PC-3 (cell line): ENCODE measurements around the gene DEFB126. TPM values are rescaled to one million over a fixed set of nuclear protein-coding genes. Genes with fewer than 3 reads are reported as not detected.
A peak's percentile ranks its signal among the peaks of the same experiment; 100 is the strongest.
"Not testable (repeated sequence)": the region's sequence is repeated elsewhere in the genome, so short reads cannot be mapped to it uniquely, and the experiment has no call there.

ENCODE experiments used
- ATAC-seq: fragments of 200-7000 bp; cut with Tn5 transposase; 2 replicates; pipeline ENCODE4 v1.9.1; 2020; ENCODE audit warnings: mild to moderate bottlenecking, moderate library complexity
- Bru-seq: library from RNA; stranded (reverse); fragments of 400-500 nt; gene quantifications from one replicate; lab custom pipeline; 2021; lab: Mats Ljungman, UMichigan
- BruChase-seq, 2 experiments: library from RNA; stranded (reverse); fragments of 400-500 nt; gene quantifications; one replicate each; lab custom pipeline; 2021; lab: Mats Ljungman, UMichigan
- BruUV-seq: library from RNA; stranded (reverse); fragments of 400-500 nt; replicated peaks from 2 replicates; lab custom pipeline; 2021; lab: Mats Ljungman, UMichigan
- CTCF ChIA-PET: fragments of 300-600 bp; sonication (Branson Sonifier 250); formaldehyde crosslinking; loops from one replicate; lab custom pipeline; 2022; ENCODE audit warnings: antibody characterized with exemption; lab: Charles Lee
- POLR2A ChIA-PET: fragments of 300-600 bp; sonication (Branson Sonifier 250); formaldehyde crosslinking; loops from one replicate; lab custom pipeline; 2022; ENCODE audit warnings: antibody characterized with exemption; ENCODE audit not compliant: unreplicated experiment; lab: Charles Lee
- DNase-seq: peaks from one replicate; pipeline ENCODE4 v3.0.0-alpha.2; 2015
- H2AFZ ChIP-seq: fragments of 300-600 bp; sonication (generic); 2 replicates; pipeline ENCODE4 v1.6.0; 2016; ENCODE audit warnings: antibody characterized with exemption, low read length
- H3F3A ChIP-seq: fragments of 300-600 bp; sonication (generic); one replicate; pipeline ENCODE4 v1.6.0; 2017; ENCODE audit warnings: antibody characterized with exemption, low read length, control low read depth, mild to moderate bottlenecking; ENCODE audit not compliant: unreplicated experiment
- H3K27ac ChIP-seq: fragments of 300-600 bp; sonication (generic); 2 replicates; pipeline ENCODE4 v1.5.1; 2016; ENCODE audit warnings: mild to moderate bottlenecking, low read length
- H3K27me3 ChIP-seq: fragments of 300-600 bp; sonication (generic); 2 replicates; pipeline ENCODE4 v1.6.1; 2016; ENCODE audit warnings: low read length, mixed read lengths
- H3K36me3 ChIP-seq: fragments of 300-600 bp; sonication (generic); 2 replicates; pipeline ENCODE4 v1.6.1; 2016; ENCODE audit warnings: low read depth, mixed run types, low read length, mixed read lengths
- H3K4me1 ChIP-seq: fragments of 300-600 bp; sonication (generic); 2 replicates; pipeline ENCODE4 v1.5.1; 2016; ENCODE audit warnings: low read length; ENCODE audit not compliant: insufficient read depth
- H3K4me2 ChIP-seq: fragments of 300-600 bp; sonication (generic); 2 replicates; pipeline ENCODE4 v1.6.0; 2016; ENCODE audit warnings: low read length
- H3K4me3 ChIP-seq: fragments of 300-600 bp; sonication (generic); 2 replicates; pipeline ENCODE4 v1.5.1; 2016; ENCODE audit warnings: mild to moderate bottlenecking, low read length, mixed read lengths
- H3K79me2 ChIP-seq: fragments of 300-600 bp; sonication (generic); 2 replicates; pipeline ENCODE4 v1.6.1; 2017; ENCODE audit warnings: low read length, mixed read lengths
- H3K9ac ChIP-seq: fragments of 300-600 bp; sonication (generic); 2 replicates; pipeline ENCODE4 v1.6.0; 2016; ENCODE audit warnings: mild to moderate bottlenecking, low read length
- H3K9me2 ChIP-seq: fragments of 300-600 bp; sonication (generic); replicated peaks from 2 replicates; pipeline ENCODE4 v1.6.1; 2016; ENCODE audit warnings: mixed run types, low read length, mixed read lengths
- H3K9me3 ChIP-seq: fragments of 300-600 bp; sonication (generic); 2 replicates; pipeline ENCODE4 v1.6.1; 2016; ENCODE audit warnings: low read length, mixed read lengths
- H4K20me1 ChIP-seq: fragments of 300-600 bp; sonication (generic); 2 replicates; pipeline ENCODE4 v1.6.1; 2016; ENCODE audit warnings: low read length, mixed read lengths
- CTCF ChIP-seq: fragments of 300-600 bp; sonication (generic); conservative IDR thresholded peaks from 2 replicates; pipeline ENCODE4 v1.5.1; 2017; ENCODE audit warnings: antibody characterized with exemption, low read depth, mild to moderate bottlenecking, low read length
- EZH2 ChIP-seq: fragments of 300-600 bp; sonication (generic); IDR thresholded peaks from one replicate; pipeline ENCODE4 v1.6.1; 2017; ENCODE audit warnings: antibody characterized with exemption, mild to moderate bottlenecking, low read length; ENCODE audit not compliant: unreplicated experiment
- EZH2phosphoT487 ChIP-seq: fragments of 300-600 bp; sonication (generic); IDR thresholded peaks from 2 replicates; pipeline ENCODE4 v1.6.1; 2018; ENCODE audit warnings: mild to moderate bottlenecking, antibody characterized with exemption, low read length, borderline replicate concordance
- intact Hi-C: fragments of 100-400 bp; cut with micrococcal nuclease; formaldehyde crosslinking; loops from 2 replicates; pipeline ENCODE4 v1.9.0; 2023
- long read RNA-seq: library from polyadenylated mRNA; unstranded; transcript quantifications from one replicate; pipeline ENCODE4 v2.0.0, GENCODE V29; 2021; ENCODE audit not compliant: unreplicated experiment
- total RNA-seq: library from RNA; depleted of rRNA; stranded (reverse); fragments of >200 nt; gene quantifications from 2 replicates; pipeline ENCODE4 v1.2.3, GENCODE V29; 2014; rRNA removed

The DEFB126 gene
- total RNA-seq (not detected in 2 replicates), Bru-seq, nascent RNA (not detected), BruChase-seq, experiment 1, labeled RNA remaining after a 6-hour chase (not detected), BruChase-seq, experiment 2, labeled RNA remaining after a 2-hour chase (percentile 8 among the genes with signal in this experiment)
- long read RNA-seq: 0 reads

- ChIA-PET POLR2A (no interaction called here), CTCF (no interaction called here)
- Histone ChIP-seq H3K4me1 (no peaks in the 10 kb centered on the region), H3K9me3 (no peaks in the 10 kb centered on the region), H3K4me2 (no peak within 1 kb of the TSS), H3K27me3 (peaks cover 62% of the 10 kb centered on the region), H3K4me3 (no peak within 1 kb of the TSS), H3K9ac (no peak within 1 kb of the TSS), H2AFZ (no peak within 1 kb of the TSS), H3K27ac (no peak within 1 kb of the TSS), H3K9me2 (no peaks in the 10 kb centered on the region), H3F3A (no peaks in the 10 kb centered on the region), H3K79me2 (no peaks in the 10 kb centered on the region), H4K20me1 (no peaks in the 10 kb centered on the region), H3K36me3 (no peaks in the 10 kb centered on the region)
- no TSS peak for BruUV-seq
- TF ChIP-seq EZH2 (no peak), EZH2phosphoT487 (no peak), CTCF (no peak)
- intact Hi-C loops: no loop called here
- no peak for ATAC-seq
- DNase-seq: no peak
Observed at GRCh38 chr20:142290-142689, at the start of gene DEFB126. DEFB126 (plus strand) TSS chr20:142590; CDS start chr20:142629, 39 bp downstream.

DNA sequence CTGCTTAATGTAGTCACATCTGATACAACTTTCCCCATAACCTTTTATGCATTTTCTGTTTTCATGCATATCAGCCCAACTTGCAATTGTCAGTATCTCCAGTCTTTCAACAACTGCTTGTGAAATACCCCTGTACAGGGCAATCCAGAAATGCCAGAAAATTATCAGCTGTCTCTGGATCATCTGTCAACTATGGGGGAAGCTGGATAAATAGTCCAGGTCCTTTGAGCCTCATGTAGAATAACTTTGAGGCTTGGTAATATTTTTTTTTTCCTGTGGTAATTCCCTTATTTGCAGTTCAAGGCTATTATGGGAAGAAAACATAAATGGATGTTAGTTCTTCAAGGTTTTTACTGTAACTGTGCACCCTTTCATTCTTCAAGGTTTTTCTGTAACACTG lies 48.7 kb upstream of the DEFB126 start:
- H2AFZ ChIP-seq: no peak overlapping the region
- no peak for DNase-seq
- H3K36me3 ChIP-seq: no peaks in the 10 kb centered on the region
- intact Hi-C loops: no loop called here
- H3K9ac ChIP-seq: no peak overlapping the region
- no peak overlapping the region for H3K4me2 ChIP-seq
- TF ChIP-seq CTCF (no peak), EZH2phosphoT487 (no peak), EZH2 (no peak)
- H3K27ac ChIP-seq: no peak overlapping the region
- BruUV-seq: no TSS peak
- H3F3A ChIP-seq: no peaks in the 10 kb centered on the region
- peaks cover 11% of the 10 kb centered on the region for H3K9me3 ChIP-seq
- no peaks in the 10 kb centered on the region for H3K79me2 ChIP-seq
- CTCF ChIA-PET: no interaction called here
- H3K4me3 ChIP-seq: no peak overlapping the region
- no peak for ATAC-seq
- peaks cover 27% of the 10 kb centered on the region; the same call in 1 of the 2 replicates for H3K27me3 ChIP-seq
- no peaks in the 10 kb centered on the region for H4K20me1 ChIP-seq
- H3K9me2 ChIP-seq: no peaks in the 10 kb centered on the region
- POLR2A ChIA-PET: no interaction called here
- H3K4me1 ChIP-seq: no peaks in the 10 kb centered on the region

- Histone ChIP-seq H3K79me2 (no peaks in the 10 kb centered on the region), H3K27ac (no peak overlapping the region), H3K9me3 (peaks cover 11% of the 10 kb centered on the region), H3K4me1 (no peaks in the 10 kb centered on the region), H4K20me1 (no peaks in the 10 kb centered on the region), H3K9me2 (no peaks in the 10 kb centered on the region), H3K4me3 (no peak overlapping the region), H3K27me3 (peaks cover 27% of the 10 kb centered on the region; the same call in 1 of the 2 replicates), H3K36me3 (no peaks in the 10 kb centered on the region), H3K9ac (no peak overlapping the region), H2AFZ (no peak overlapping the region), H3K4me2 (no peak overlapping the region), H3F3A (no peaks in the 10 kb centered on the region)
- intact Hi-C loops: no loop called here
- no peak for TF ChIP-seq EZH2
- TF ChIP-seq EZH2phosphoT487: no peak
- TF ChIP-seq CTCF: no peak
- no TSS peak for BruUV-seq
- ChIA-PET CTCF (no interaction called here), POLR2A (no interaction called here)
- DNase-seq: no peak
- no peak for ATAC-seq
Observed at GRCh38 chr20:95215-95614, 47.2 kb upstream of the DEFB126 start.

DNA sequence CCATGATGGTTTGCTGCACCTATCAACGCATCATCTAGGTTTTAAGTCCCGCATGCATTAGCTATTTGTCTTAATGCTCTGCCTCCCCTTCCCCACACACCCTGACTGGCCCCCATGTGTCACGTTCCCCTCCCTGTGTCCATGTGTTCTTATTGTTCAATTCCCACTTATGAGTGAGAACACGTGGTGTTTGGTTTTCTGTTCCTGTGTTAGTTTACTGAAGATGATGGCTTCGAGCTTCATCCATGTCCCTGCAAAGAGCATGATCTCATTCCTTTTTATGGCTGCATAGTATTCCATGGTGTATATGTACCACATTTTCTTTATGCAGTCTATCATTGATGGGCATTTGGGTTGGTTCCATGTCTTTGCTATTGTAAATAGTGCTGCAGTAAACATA lies 44.7 kb upstream of the DEFB126 start:
- BruUV-seq, ATAC-seq, POLR2A ChIA-PET: not testable (repeated sequence)

More for the DNA sequence above, 44.7 kb upstream of the DEFB126 start:
- H3K27ac ChIP-seq, intact Hi-C loops, H3K36me3 ChIP-seq, H2AFZ ChIP-seq, H3K9me2 ChIP-seq, DNase-seq, H3K79me2 ChIP-seq, H3F3A ChIP-seq, CTCF ChIA-PET, H3K4me1 ChIP-seq, H4K20me1 ChIP-seq, H3K4me2 ChIP-seq, H3K9ac ChIP-seq, H3K4me3 ChIP-seq: not testable (repeated sequence)
- Histone ChIP-seq H3K9me3 (peaks cover 11% of the 10 kb centered on the region), H3K27me3 (peaks cover 29% of the 10 kb centered on the region; the same call in 1 of the 2 replicates)
